HL-60 (cell line): ENCODE results near the gene MVP.
"Not testable (repeated sequence)": the region's sequence is repeated elsewhere in the genome, so short reads cannot be mapped to it uniquely, and the experiment has no call there.

Experiments
- DNase-seq, 2 experiments: peaks; one replicate each; pipeline ENCODE4 v3.0.0-alpha.2; 2010 to 2020; ENCODE audit warnings: low read depth in 1 of 2, low spot score in 1 of 2
- H3K27ac ChIP-seq: fragments of 250-450 bp; sonication (Bioruptor Pico); replicated peaks from 2 replicates; pipeline ENCODE4 v1.5.1; 2020; ENCODE audit warnings: mild to moderate bottlenecking, moderate library complexity
- H3K27me3 ChIP-seq: fragments of 250-450 bp; sonication (Bioruptor Pico); 2 replicates; pipeline ENCODE4 v1.5.1; 2021; ENCODE audit warnings: mild to moderate bottlenecking, moderate library complexity; ENCODE audit not compliant: insufficient read depth, poor library complexity, severe bottlenecking
- H3K4me3 ChIP-seq: replicated peaks from 2 replicates; pipeline ENCODE4 v1.5.1; 2011; ENCODE audit warnings: mild to moderate bottlenecking, control low read depth, low read length; ENCODE audit not compliant: insufficient read depth
- GABPA ChIP-seq: IDR thresholded peaks from 2 replicates; pipeline ENCODE4 v1.6.1; 2012; ENCODE audit warnings: low read depth
- POLR2AphosphoS5 ChIP-seq: IDR thresholded peaks from 2 replicates; pipeline ENCODE4 v1.6.1; 2012; ENCODE audit warnings: low read depth
- SPI1 ChIP-seq: IDR thresholded peaks from 2 replicates; pipeline ENCODE4 v1.6.1; 2012; ENCODE audit warnings: low read depth, mild to moderate bottlenecking, borderline replicate concordance
- TF ChIP-seq, protein P1 (sequence below): IDR thresholded peaks from one replicate; pipeline ENCODE4 v1.5.1; 2011; ENCODE audit warnings: low read length, control low read depth, inconsistent platforms; ENCODE audit not compliant: insufficient read depth
- TF ChIP-seq, protein P2 (sequence below): IDR thresholded peaks from 2 replicates; pipeline ENCODE4 v1.6.1; 2012; ENCODE audit warnings: low read depth; ENCODE audit not compliant: insufficient replicate concordance

MVP gene

DNA sequence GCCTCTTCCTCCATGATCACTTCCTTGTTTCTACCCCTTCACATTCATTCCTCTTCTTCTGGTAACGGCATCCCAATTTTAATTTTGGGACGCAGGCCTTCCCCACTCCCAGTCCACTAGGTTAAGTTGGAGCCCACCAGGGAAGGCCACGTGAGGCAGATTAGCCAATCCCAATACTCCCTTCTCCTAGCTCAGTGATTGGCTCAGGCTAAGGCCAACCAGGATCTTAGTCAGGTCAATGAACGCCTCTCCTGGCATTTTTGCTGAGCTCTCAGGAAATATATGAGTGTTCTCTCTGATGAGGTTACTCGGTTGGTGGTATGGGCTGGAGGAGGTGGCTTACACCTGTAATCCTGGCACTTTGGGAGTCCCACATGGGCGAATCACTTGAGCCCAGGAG lies 63.7 kb downstream of the MVP start:
- TF ChIP-seq GABPA (no peak), SPI1 (no peak), POLR2AphosphoS5 (no peak)
- TF ChIP-seq, protein P1, sequence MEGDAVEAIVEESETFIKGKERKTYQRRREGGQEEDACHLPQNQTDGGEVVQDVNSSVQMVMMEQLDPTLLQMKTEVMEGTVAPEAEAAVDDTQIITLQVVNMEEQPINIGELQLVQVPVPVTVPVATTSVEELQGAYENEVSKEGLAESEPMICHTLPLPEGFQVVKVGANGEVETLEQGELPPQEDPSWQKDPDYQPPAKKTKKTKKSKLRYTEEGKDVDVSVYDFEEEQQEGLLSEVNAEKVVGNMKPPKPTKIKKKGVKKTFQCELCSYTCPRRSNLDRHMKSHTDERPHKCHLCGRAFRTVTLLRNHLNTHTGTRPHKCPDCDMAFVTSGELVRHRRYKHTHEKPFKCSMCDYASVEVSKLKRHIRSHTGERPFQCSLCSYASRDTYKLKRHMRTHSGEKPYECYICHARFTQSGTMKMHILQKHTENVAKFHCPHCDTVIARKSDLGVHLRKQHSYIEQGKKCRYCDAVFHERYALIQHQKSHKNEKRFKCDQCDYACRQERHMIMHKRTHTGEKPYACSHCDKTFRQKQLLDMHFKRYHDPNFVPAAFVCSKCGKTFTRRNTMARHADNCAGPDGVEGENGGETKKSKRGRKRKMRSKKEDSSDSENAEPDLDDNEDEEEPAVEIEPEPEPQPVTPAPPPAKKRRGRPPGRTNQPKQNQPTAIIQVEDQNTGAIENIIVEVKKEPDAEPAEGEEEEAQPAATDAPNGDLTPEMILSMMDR, result no peak
- TF ChIP-seq, protein P2, sequence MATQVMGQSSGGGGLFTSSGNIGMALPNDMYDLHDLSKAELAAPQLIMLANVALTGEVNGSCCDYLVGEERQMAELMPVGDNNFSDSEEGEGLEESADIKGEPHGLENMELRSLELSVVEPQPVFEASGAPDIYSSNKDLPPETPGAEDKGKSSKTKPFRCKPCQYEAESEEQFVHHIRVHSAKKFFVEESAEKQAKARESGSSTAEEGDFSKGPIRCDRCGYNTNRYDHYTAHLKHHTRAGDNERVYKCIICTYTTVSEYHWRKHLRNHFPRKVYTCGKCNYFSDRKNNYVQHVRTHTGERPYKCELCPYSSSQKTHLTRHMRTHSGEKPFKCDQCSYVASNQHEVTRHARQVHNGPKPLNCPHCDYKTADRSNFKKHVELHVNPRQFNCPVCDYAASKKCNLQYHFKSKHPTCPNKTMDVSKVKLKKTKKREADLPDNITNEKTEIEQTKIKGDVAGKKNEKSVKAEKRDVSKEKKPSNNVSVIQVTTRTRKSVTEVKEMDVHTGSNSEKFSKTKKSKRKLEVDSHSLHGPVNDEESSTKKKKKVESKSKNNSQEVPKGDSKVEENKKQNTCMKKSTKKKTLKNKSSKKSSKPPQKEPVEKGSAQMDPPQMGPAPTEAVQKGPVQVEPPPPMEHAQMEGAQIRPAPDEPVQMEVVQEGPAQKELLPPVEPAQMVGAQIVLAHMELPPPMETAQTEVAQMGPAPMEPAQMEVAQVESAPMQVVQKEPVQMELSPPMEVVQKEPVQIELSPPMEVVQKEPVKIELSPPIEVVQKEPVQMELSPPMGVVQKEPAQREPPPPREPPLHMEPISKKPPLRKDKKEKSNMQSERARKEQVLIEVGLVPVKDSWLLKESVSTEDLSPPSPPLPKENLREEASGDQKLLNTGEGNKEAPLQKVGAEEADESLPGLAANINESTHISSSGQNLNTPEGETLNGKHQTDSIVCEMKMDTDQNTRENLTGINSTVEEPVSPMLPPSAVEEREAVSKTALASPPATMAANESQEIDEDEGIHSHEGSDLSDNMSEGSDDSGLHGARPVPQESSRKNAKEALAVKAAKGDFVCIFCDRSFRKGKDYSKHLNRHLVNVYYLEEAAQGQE, result no peak

DNA sequence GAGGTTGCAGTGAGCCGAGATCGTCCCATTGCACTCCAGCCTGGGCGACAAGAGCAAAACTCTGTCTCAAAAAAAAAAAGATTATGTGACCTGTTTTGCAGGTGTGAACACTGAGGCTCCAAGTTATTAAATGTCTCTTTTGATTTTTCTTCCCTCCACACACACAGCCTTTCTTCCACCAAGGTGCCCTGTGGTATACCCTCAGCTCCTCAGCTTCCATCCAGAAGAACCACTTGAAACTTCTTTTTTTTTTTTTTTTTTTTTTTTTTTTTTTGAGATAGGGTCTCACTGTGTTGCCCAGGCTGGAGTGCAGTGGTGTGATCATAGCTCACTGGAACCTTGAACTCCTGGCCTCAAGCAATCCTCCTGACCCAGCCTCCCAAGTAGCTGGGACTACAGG lies 69.1 kb downstream of the MVP start:
- not testable (repeated sequence) for H3K27me3 ChIP-seq, H3K27ac ChIP-seq, DNase-seq, H3K4me3 ChIP-seq

More for the DNA sequence above, 63.7 kb downstream of the MVP start:
- H3K27me3 ChIP-seq, result no peaks in the 10 kb centered on the region
- no peak overlapping the region for H3K4me3 ChIP-seq
- H3K27ac ChIP-seq, result no peak overlapping the region
- no peak for DNase-seq

DNA sequence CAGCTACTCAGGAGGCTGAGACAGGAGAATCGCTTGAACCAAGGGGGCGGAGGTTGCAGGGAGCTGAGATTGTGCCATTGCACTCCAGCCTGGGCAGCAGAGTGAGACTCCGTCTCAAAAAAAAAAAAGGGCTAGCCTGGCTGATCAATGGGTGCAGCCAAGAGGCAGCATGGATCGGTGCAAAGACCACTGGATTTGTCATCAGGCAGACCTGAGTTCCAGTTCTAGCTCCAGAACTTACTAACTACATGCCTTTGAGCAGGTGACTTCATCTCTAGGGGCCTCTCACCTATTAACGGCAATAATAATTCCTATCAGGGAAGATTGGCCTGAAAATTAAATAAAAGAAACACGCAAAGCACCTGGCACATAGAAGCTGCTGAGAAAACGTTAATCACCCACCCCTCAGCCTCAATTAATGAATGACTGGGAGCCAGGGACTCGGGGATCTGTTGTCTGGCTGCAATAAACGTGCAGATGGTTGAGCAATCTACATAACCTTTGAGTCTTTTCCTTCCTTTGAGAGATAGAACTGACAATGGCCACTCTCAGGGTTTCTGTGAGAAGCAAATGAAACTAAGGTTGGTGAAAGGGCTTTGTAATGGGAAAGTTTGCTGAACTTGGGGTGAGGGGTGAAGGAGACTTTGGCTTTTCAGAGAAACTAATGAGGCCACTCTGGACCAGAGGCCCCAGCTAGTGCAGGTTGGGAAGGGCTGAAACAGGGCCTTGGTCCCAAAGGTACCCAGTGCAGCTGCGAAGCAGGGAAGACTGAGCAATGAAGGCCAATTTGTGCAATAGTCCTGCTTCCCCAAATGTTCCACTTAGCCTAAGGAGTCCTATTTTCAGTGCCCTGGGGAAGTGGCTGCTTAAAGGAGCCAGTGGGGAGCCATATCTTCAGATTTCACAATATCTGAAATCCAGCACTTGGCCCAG lies 71.5 kb downstream of the MVP start:
- peak; percentile 55 for DNase-seq
- Histone ChIP-seq H3K27ac (0 out of 2 replicates have a peak overlapping the region, but pooled peaks have one; percentile 4), H3K4me3 (no peak overlapping the region), H3K27me3 (no peaks in the 10 kb centered on the region)
- TF ChIP-seq SPI1 (peak; percentile 50; the same call in 1 of the 2 replicates), POLR2AphosphoS5 (no peak), GABPA (no peak)
- TF ChIP-seq, protein P1, result no peak
- TF ChIP-seq, protein P2, result peak; percentile 39

DNA sequence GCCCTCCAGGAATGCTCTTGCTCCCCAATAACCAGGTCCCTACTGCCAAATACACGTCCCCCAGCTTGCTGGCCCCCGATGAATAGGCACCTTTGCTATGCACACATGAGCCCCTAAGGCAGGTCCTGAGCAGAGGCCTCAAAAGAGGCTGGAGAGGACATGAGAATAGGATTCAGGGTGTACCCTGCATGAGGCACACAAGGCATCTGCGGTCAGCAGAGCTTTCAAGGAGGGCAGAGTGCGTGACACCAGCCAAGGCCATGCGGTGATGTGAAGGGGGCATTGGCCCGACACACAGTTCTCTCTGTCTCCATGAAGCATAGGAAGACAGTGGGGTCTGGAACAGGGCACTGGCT lies 72.2 kb downstream of the MVP start:
- TF ChIP-seq SPI1, result no peak
- no peak for TF ChIP-seq POLR2AphosphoS5
- TF ChIP-seq, protein P2, result no peak
- no peak for TF ChIP-seq GABPA
- Histone ChIP-seq H3K27me3 (no peaks in the 10 kb centered on the region), H3K4me3 (no peak overlapping the region), H3K27ac (no peak overlapping the region)
- no peak for DNase-seq
